ENCODE measurements around the gene TMPRSS4. TPM values are rescaled to one million over a fixed set of nuclear protein-coding genes. Genes with fewer than 3 reads are reported as not detected.
A peak's percentile ranks its signal among the peaks of the same experiment; 100 is the strongest.

Gene TMPRSS4
- polyA plus RNA-seq, 3 donors: not detected

- Histone ChIP-seq H3K9ac (ENCODE audit: insufficient read depth, low read length, poor library complexity, severe bottlenecking) (no peak overlapping the region), H2AFZ (ENCODE audit: insufficient read depth, low read depth, low read length, poor library complexity, severe bottlenecking) (no peak overlapping the region), H3K9me3 (replicated peaks in 1 of 2; ENCODE audit: control insufficient read depth in 1 of 2, insufficient read depth in 1 of 2, low read length in 2 of 2) (no peaks in the 10 kb centered on the region), H3K4me1 (ENCODE audit: control insufficient read depth in 1 of 2, insufficient read depth in 2 of 2, low read length in 2 of 2) (peaks cover under 1 to 7% of the 10 kb centered on the region in 2 donors), H3K4me3 (replicated peaks in 1 of 3; ENCODE audit: low read depth in 2 of 3, low read length in 3 of 3) (no peak overlapping the region), H3K27me3 (ENCODE audit: control insufficient read depth in 2 of 2, insufficient read depth in 2 of 2, low read length in 2 of 2) (no peaks in the 10 kb centered on the region), H4K20me1 (ENCODE audit: insufficient read depth, low read length) (no peaks in the 10 kb centered on the region), H3K36me3 (replicated peaks in 1 of 2; ENCODE audit: control insufficient read depth in 1 of 2, insufficient read depth in 2 of 2, low read length in 2 of 2) (no peaks in the 10 kb centered on the region), H3K79me2 (ENCODE audit: insufficient read depth, low read length) (no peaks in the 10 kb centered on the region), H3K4me2 (replicated peaks; ENCODE audit: extremely low read depth, low read length, poor library complexity, severe bottlenecking) (no peak overlapping the region), H3K27ac (ENCODE audit: low read depth in 1 of 2, low read length in 2 of 2) (no peak overlapping the region)
- Mint-ChIP-seq H3K36me3 (peaks cover 0 to 2% of the 10 kb centered on the region in 2 donors), H3K9me3 (peaks cover 0 to 1% (median 0%) of the 10 kb centered on the region in 7 donors), H3K4me3 (peak overlapping the region in 1 of 2 donors; percentile 4), H3K27ac (peak overlapping the region in 1 of 7 donors; percentile 32), H3K27me3 (ENCODE audit: low read depth in 3 of 3) (peaks cover 8 to 25% (median 10%) of the 10 kb centered on the region in 3 donors), H3K4me1 (peaks cover 32% of the 10 kb centered on the region)
- WGBS (ENCODE audit: insufficient coverage): 67% methylated on average over 15 of the region's 20 CpGs
- intact Hi-C loops (cut with micrococcal nuclease): loop anchor here in 1 of 2 donors (10.0 kb wide), 1 partner anchor 64 kb away; no protein-coding TSS in a partner anchor
- DNase-seq: peak in 1 of 3 donors; percentile 22
- no peak for TF ChIP-seq CTCF (IDR thresholded peaks at IDR 0.05)
Measured at GRCh38 chr11:118058311-118059245, 18.3 kb upstream of the TMPRSS4 start.

- 95% methylated on average over 9 of the region's 11 CpGs for WGBS (ENCODE audit: insufficient coverage)
- Histone ChIP-seq H3K27me3 (ENCODE audit: control insufficient read depth in 2 of 2, insufficient read depth in 2 of 2, low read length in 2 of 2) (no peaks in the 10 kb centered on the region), H3K4me1 (ENCODE audit: control insufficient read depth in 1 of 2, insufficient read depth in 2 of 2, low read length in 2 of 2) (peaks cover 0 to 7% of the 10 kb centered on the region in 2 donors), H3K9me3 (replicated peaks in 1 of 2; ENCODE audit: control insufficient read depth in 1 of 2, insufficient read depth in 1 of 2, low read length in 2 of 2) (no peaks in the 10 kb centered on the region), H2AFZ (ENCODE audit: insufficient read depth, low read depth, low read length, poor library complexity, severe bottlenecking) (no peak overlapping the region), H3K4me2 (replicated peaks; ENCODE audit: extremely low read depth, low read length, poor library complexity, severe bottlenecking) (no peak overlapping the region), H3K79me2 (ENCODE audit: insufficient read depth, low read length) (no peaks in the 10 kb centered on the region), H3K36me3 (replicated peaks in 1 of 2; ENCODE audit: control insufficient read depth in 1 of 2, insufficient read depth in 2 of 2, low read length in 2 of 2) (no peaks in the 10 kb centered on the region), H4K20me1 (ENCODE audit: insufficient read depth, low read length) (no peaks in the 10 kb centered on the region), H3K4me3 (replicated peaks in 1 of 3; ENCODE audit: low read depth in 2 of 3, low read length in 3 of 3) (no peak overlapping the region), H3K9ac (ENCODE audit: insufficient read depth, low read length, poor library complexity, severe bottlenecking) (no peak overlapping the region), H3K27ac (ENCODE audit: low read depth in 1 of 2, low read length in 2 of 2) (no peak overlapping the region)
- DNase-seq: no peak
- no peak overlapping the region for H3K27ac Mint-ChIP-seq
- no peak overlapping the region for H3K4me3 Mint-ChIP-seq
- H3K9me3 Mint-ChIP-seq: peaks cover 0 to 1% (median 0%) of the 10 kb centered on the region in 7 donors
- no peak for TF ChIP-seq CTCF (IDR thresholded peaks at IDR 0.05)
- intact Hi-C loops (cut with micrococcal nuclease): loop anchor here in 1 of 2 donors (10.0 kb wide), 1 partner anchor 65 kb away; no protein-coding TSS in a partner anchor
- peaks cover 8 to 25% (median 10%) of the 10 kb centered on the region in 3 donors for H3K27me3 Mint-ChIP-seq (ENCODE audit: low read depth in 3 of 3)
- H3K4me1 Mint-ChIP-seq: peaks cover 32% of the 10 kb centered on the region
- peaks cover 0 to 2% of the 10 kb centered on the region in 2 donors for H3K36me3 Mint-ChIP-seq
Measured at GRCh38 chr11:118059246-118059940, 17.5 kb upstream of the TMPRSS4 start.

Measured in CD14-positive monocyte (primary cell).